GM10847 (cell line): Measurements from ENCODE around the gene TIMM13.

Experiments
- POLR2A ChIP-seq: IDR thresholded peaks from 2 replicates; pipeline ENCODE4 v1.6.1; 2011; ENCODE audit not compliant: insufficient read length; ENCODE audit errors: extremely low read depth

The TIMM13 gene

DNA sequence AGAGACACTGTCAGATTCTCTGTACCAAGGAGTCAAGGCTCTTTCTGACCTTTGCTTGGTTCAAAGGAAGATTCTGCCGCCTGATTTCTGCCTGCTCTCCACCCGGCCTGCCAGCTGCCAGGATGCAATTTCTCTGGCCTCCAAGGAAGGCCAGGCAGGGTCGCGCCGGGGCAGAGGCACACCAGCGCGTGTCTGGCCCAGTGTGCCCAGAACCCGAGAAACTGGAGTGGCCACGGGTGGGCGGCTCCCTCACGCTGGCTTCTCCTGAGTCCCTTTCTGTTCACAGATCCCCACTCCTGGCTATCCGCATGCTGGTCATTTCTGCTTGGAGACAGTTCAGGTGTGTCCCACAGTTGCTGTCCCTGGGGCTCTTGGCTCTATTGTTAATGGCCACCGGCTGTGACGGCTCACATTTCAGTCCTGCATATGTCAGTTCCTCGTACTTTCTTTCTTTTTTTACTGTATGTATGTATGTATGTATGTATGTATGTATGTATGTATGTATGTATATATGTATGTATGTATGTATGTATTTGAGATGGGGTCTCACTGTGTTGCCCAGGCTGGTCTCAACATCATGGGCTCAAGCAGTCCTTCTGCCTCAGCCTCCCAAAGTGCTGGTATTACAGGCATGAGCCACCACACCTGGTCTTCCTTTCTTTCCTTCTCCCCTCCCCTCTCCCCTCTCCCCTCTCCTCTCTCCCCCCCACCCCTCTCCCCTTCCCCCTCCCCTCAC is 50.4 kb downstream of the TIMM13 start:
- no peak for TF ChIP-seq POLR2A
